GM19035 (cell line): ENCODE data around the gene FDX1.

ENCODE experiments used
- ATAC-seq: cut with Tn5 transposase; IDR thresholded peaks from one replicate; pipeline ENCODE4 v1.9.1; 2021; ENCODE audit not compliant: unreplicated experiment

Gene FDX1

GRCh38 chr11:110431051-110431672 lies 1.4 kb downstream of the FDX1 start:
- ATAC-seq: no peak

- ATAC-seq: no peak
Measured at GRCh38 chr11:110431674-110432073, 1.9 kb downstream of the FDX1 start.

- no peak for ATAC-seq
Measured at GRCh38 chr11:110432713-110433392, 3.1 kb downstream of the FDX1 start.

GRCh38 chr11:110433393-110434333 lies 3.9 kb downstream of the FDX1 start:
- no peak for ATAC-seq

- no peak for ATAC-seq
Measured at GRCh38 chr11:110434952-110435779, 5.4 kb downstream of the FDX1 start.

- ATAC-seq: no peak
Measured at GRCh38 chr11:110435780-110436717, 6.3 kb downstream of the FDX1 start.

GRCh38 chr11:110438017-110438416 lies 8.3 kb downstream of the FDX1 start:
- ATAC-seq: no peak

GRCh38 chr11:110445437-110445836 lies 15.7 kb downstream of the FDX1 start:
- ATAC-seq: no peak

- no peak for ATAC-seq
Measured at GRCh38 chr11:110446061-110446460, 16.3 kb downstream of the FDX1 start.

GRCh38 chr11:110446594-110446993 lies 16.8 kb downstream of the FDX1 start:
- no peak for ATAC-seq

- no peak for ATAC-seq
Measured at GRCh38 chr11:110447343-110447742, 17.6 kb downstream of the FDX1 start.

- no peak for ATAC-seq
Measured at GRCh38 chr11:110447897-110448745, 18.4 kb downstream of the FDX1 start.

- no peak for ATAC-seq
Measured at GRCh38 chr11:110450246-110450645, 20.5 kb downstream of the FDX1 start.

GRCh38 chr11:110452720-110453119 lies 23.0 kb downstream of the FDX1 start:
- no peak for ATAC-seq

- peak; percentile 90 for ATAC-seq
Measured at GRCh38 chr11:110453684-110454354, 24.1 kb downstream of the FDX1 start.

GRCh38 chr11:110454609-110455008 lies 24.9 kb downstream of the FDX1 start:
- ATAC-seq: no peak

- no peak for ATAC-seq
Measured at GRCh38 chr11:110455718-110456117, 26.0 kb downstream of the FDX1 start.

- ATAC-seq: peak; percentile 48
Measured at GRCh38 chr11:110463153-110463552, 33.4 kb downstream of the FDX1 start.
